SU-DHL-6 (cell line): ENCODE data around the gene MAP3K10.

Experiments
- H2AFZ ChIP-seq: fragments of 200-600 bp; sonication (generic); 2 replicates; pipeline ENCODE4 v1.6.1; 2014; ENCODE audit warnings: low read depth, mild to moderate bottlenecking, moderate library complexity, mixed read lengths, antibody characterized with exemption, low read length; ENCODE audit not compliant: severe bottlenecking
- H3F3A ChIP-seq: fragments of 200-600 bp; shearing (Covaris generic); 2 replicates; pipeline ENCODE4 v1.6.0; 2016; ENCODE audit warnings: antibody characterized with exemption, mild to moderate bottlenecking; ENCODE audit not compliant: insufficient read depth
- H3K27ac ChIP-seq: fragments of 200-600 bp; sonication (generic); 2 replicates; pipeline ENCODE4 v1.5.1; 2016; ENCODE audit warnings: low read depth, mild to moderate bottlenecking, low read length, moderate library complexity, mixed read lengths
- H3K27me3 ChIP-seq: fragments of 200-600 bp; sonication (generic), shearing (Covaris generic); 2 replicates; pipeline ENCODE4 v1.6.0; 2014; ENCODE audit warnings: mild to moderate bottlenecking, low read length
- H3K36me3 ChIP-seq: fragments of 200-600 bp; sonication (generic); 2 replicates; pipeline ENCODE4 v1.6.1; 2014; ENCODE audit warnings: mild to moderate bottlenecking, low read length, mixed read lengths
- H3K4me2 ChIP-seq: fragments of 300-600, 200-600 bp; shearing (Covaris generic), sonication (generic); 2 replicates; pipeline ENCODE4 v1.6.0; 2014; ENCODE audit warnings: low read length, low read depth, mild to moderate bottlenecking; ENCODE audit not compliant: poor library complexity, severe bottlenecking
- H3K4me3 ChIP-seq: fragments of 200-600 bp; sonication (generic); 2 replicates; pipeline ENCODE4 v1.5.1; 2014; ENCODE audit warnings: antibody characterized with exemption, low read length, mild to moderate bottlenecking, mixed read lengths; ENCODE audit not compliant: insufficient read depth, poor library complexity, severe bottlenecking
- H3K79me2 ChIP-seq: fragments of 200-600 bp; sonication (generic); 2 replicates; pipeline ENCODE4 v1.6.1; 2014; ENCODE audit warnings: mild to moderate bottlenecking, low read length, moderate library complexity; ENCODE audit not compliant: insufficient read depth
- H3K9ac ChIP-seq: fragments of 200-600 bp; sonication (generic); 2 replicates; pipeline ENCODE4 v1.7.0; 2014; ENCODE audit warnings: mild to moderate bottlenecking, low read length
- H3K9me2 ChIP-seq: fragments of 200-600 bp; sonication (generic); replicated peaks from 2 replicates; pipeline ENCODE4 v1.6.1; 2014; ENCODE audit warnings: low read length; ENCODE audit not compliant: insufficient read depth
- H3K9me3 ChIP-seq: fragments of 200-600 bp; sonication (generic); 2 replicates; pipeline ENCODE4 v1.6.1; 2014; ENCODE audit warnings: low read length, mixed read lengths; ENCODE audit not compliant: insufficient read depth
- H4K20me1 ChIP-seq: fragments of 200-600 bp; sonication (generic); 2 replicates; pipeline ENCODE4 v1.6.1; 2014; ENCODE audit warnings: low read depth, mild to moderate bottlenecking, antibody characterized with exemption, low read length, moderate library complexity, mixed read lengths
- CTCF ChIP-seq: fragments of 200-600 bp; sonication (generic); IDR thresholded peaks from one replicate; pipeline ENCODE4 v1.5.1; 2017; ENCODE audit warnings: antibody characterized with exemption, mild to moderate bottlenecking, low read length, moderate library complexity; ENCODE audit not compliant: insufficient read depth, poor library complexity, severe bottlenecking
- EZH2phosphoT487 ChIP-seq: fragments of 200-600 bp; sonication (generic), shearing (Covaris generic); conservative IDR thresholded peaks from 2 replicates; pipeline ENCODE4 v1.6.1; 2018; ENCODE audit warnings: mild to moderate bottlenecking, antibody characterized with exemption, low read length, moderate library complexity, mixed read lengths

The MAP3K10 gene

GRCh38 chr19:40178756-40179155, 12.5 kb upstream of the MAP3K10 start:
- Histone ChIP-seq H3K27me3 (no peaks in the 10 kb centered on the region), H3K9me3 (no peaks in the 10 kb centered on the region), H4K20me1 (no peaks in the 10 kb centered on the region), H2AFZ (no peak overlapping the region), H3K36me3 (no peaks in the 10 kb centered on the region), H3K9ac (no peak overlapping the region), H3K4me2 (no peak overlapping the region), H3K27ac (no peak overlapping the region), H3K79me2 (no peaks in the 10 kb centered on the region), H3K4me3 (no peak overlapping the region), H3K9me2 (no peaks in the 10 kb centered on the region), H3F3A (no peaks in the 10 kb centered on the region)
- TF ChIP-seq EZH2phosphoT487 (no peak), CTCF (no peak)

GRCh38 chr19:40184273-40184672, 7.0 kb upstream of the MAP3K10 start:
- Histone ChIP-seq H2AFZ (no peak overlapping the region), H3K9me3 (no peaks in the 10 kb centered on the region), H3K27ac (no peak overlapping the region), H3K9ac (no peak overlapping the region), H3K9me2 (no peaks in the 10 kb centered on the region), H3K4me3 (no peak overlapping the region), H4K20me1 (no peaks in the 10 kb centered on the region), H3F3A (no peaks in the 10 kb centered on the region), H3K36me3 (no peaks in the 10 kb centered on the region), H3K79me2 (no peaks in the 10 kb centered on the region), H3K4me2 (no peak overlapping the region), H3K27me3 (no peaks in the 10 kb centered on the region)
- TF ChIP-seq CTCF (no peak), EZH2phosphoT487 (no peak)

GRCh38 chr19:40191836-40192646, 815 bp downstream of the MAP3K10 start:
- Histone ChIP-seq H3F3A (peaks cover 5% of the 10 kb centered on the region; the same call in 1 of the 2 replicates), H3K9ac (peak overlapping the region; percentile 74), H2AFZ (no peak overlapping the region), H3K79me2 (no peaks in the 10 kb centered on the region), H3K9me3 (no peaks in the 10 kb centered on the region), H3K9me2 (no peaks in the 10 kb centered on the region), H3K4me3 (peak overlapping the region; percentile 60), H3K27me3 (no peaks in the 10 kb centered on the region), H3K4me2 (peak overlapping the region; percentile 54), H4K20me1 (no peaks in the 10 kb centered on the region), H3K27ac (no peak overlapping the region), H3K36me3 (no peaks in the 10 kb centered on the region)
- no peak for TF ChIP-seq EZH2phosphoT487
- no peak for TF ChIP-seq CTCF
